Heart right ventricle (tissue), 16 donors: ENCODE measurements around the gene PGS1. TPM values are rescaled to one million over a fixed set of nuclear protein-coding genes. Genes with fewer than 3 reads are reported as not detected.

ENCODE experiments used
- ATAC-seq, 8 donors: fragments of 200-7000 bp; cut with Tn5 transposase; one replicate each; pipeline ENCODE4 v1.9.1; 2020; ENCODE audit warnings: mild to moderate bottlenecking in 8 of 8, moderate library complexity in 8 of 8, moderate number of reproducible peaks in 1 of 8
- DNase-seq, 2 donors: peaks; one replicate each; pipeline ENCODE4 v3.0.0-alpha.2; 2020
- H3K27ac ChIP-seq, 10 donors: fragments of 200-600 bp; sonication (generic) in 2 of 10; one replicate each; pipeline versions ENCODE4 v1.5.0 to v1.8.0; 2020 to 2022; ENCODE audit warnings: mild to moderate bottlenecking in 3 of 10
- H3K27me3 ChIP-seq, 7 donors: fragments of 200-600 bp; one replicate each; pipeline ENCODE4 v1.8.0; 2021 to 2022; ENCODE audit warnings: mild to moderate bottlenecking in 2 of 7
- H3K36me3 ChIP-seq, 9 donors: fragments of 200-600 bp; sonication (generic) in 1 of 9; one replicate each; pipeline versions ENCODE4 v1.5.0 to v1.8.0; 2020 to 2022; ENCODE audit warnings: mild to moderate bottlenecking in 2 of 9
- H3K4me1 ChIP-seq, 9 donors: fragments of 200-600 bp; sonication (generic) in 1 of 9; one replicate each; pipeline versions ENCODE4 v1.5.0 to v1.8.0; 2020 to 2022; ENCODE audit warnings: mild to moderate bottlenecking in 4 of 9
- H3K4me3 ChIP-seq, 10 donors: fragments of 200-600 bp; sonication (generic) in 2 of 10; one replicate each; pipeline versions ENCODE4 v1.5.0 to v1.8.0; 2020 to 2022; ENCODE audit warnings: mild to moderate bottlenecking in 7 of 10, moderate library complexity in 2 of 10
- H3K9me3 ChIP-seq, 11 donors: fragments of 200-600 bp in 10 of 11; sonication (generic) in 2 of 11; one replicate each; pipeline versions ENCODE4 v1.5.0 to v1.8.0; 2013 to 2022; ENCODE audit warnings: mild to moderate bottlenecking in 2 of 11, control low read depth in 1 of 11, moderate library complexity in 1 of 11
- WGBS, 2 donors: extraction: QIAGEN DNeasy Blood & Tissue Kit; methylation state at CpG; one replicate each; pipeline ENCODE4 v1.1.7; 2013; ENCODE audit warnings: inconsistent platforms in 1 of 2; 5-methylcytosine and 5-hydroxymethylcytosine counted together
- intact Hi-C, 10 donors: fragments of 100-400 bp; cut with DNase I; formaldehyde crosslinking; loops; one replicate each; pipeline versions ENCODE4 v1.11.1 to v1.14.2; 2022
- polyA plus RNA-seq, 2 donors: library from polyadenylated mRNA; stranded (reverse); fragments of 200-250 nt; gene quantifications; one replicate each; pipeline ENCODE4 v1.2.3, GENCODE V29; 2013
- total RNA-seq, 10 donors: library from RNA; stranded (reverse); fragmentation: NEBNext Ultra II Directional in 3 of 10; extraction: Animal tissue kit (Norgen Biotek cat#: 25700) in 3 of 10; gene quantifications; one replicate each; pipeline versions ENCODE4 v1.2.1 to v1.2.4, GENCODE V29; 2021 to 2023
- TF ChIP-seq, protein P1 (sequence below), 9 donors: fragments of 200-600 bp; sonication (generic) in 2 of 9; IDR thresholded peaks; one replicate each; pipeline versions ENCODE4 v1.5.0 to v1.8.0; 2021 to 2022; ENCODE audit warnings: antibody characterized with exemption in 9 of 9, mild to moderate bottlenecking in 5 of 9, moderate library complexity in 1 of 9
- donor health status: Arrhythmogenic right ventricular cardiomyopathy.
- donor health status: ischemic (EF 13 %, LVEDD 7.1; RV severe dilation, severe dysfunction).
- donor health status: healthy with polysubstance abuse.
- donor health status: DM: no; HTN: yes; CAD: no.
- donor health status: DM: no; HTN: no; CAD: no.
- donor health status: ischemic (EF 25% LVEDD 6.9; RV normal size, moderate dysfunction).
- donor health status: ischemic (EF 25% LVEDD 5.7; RV mildly dilated, moderate dysfunction).
- donor health status: healthy.
- donor health status: DM: yes; HTN: yes; CAD: no.
- donor health status: Ischemic cardiomyopathy.
- donor health status: ischemic (EF 35%, LVEDD 5.7; RV mildly dilated, moderate dysfunction).
- donor health status: nonischemic (EF 11% LVEDD 7.7; RV severe dilation, severe dysfunction).
- donor health status: DM: yes; HTN: yes; CAD: no.
- donor health status: PGD.
- donor health status: ischemic (EF 29% LVEDD 5.4; RV normal size, mild dysfunction).
- donor health status: nonischemic (EF 23%, LVEDD 6.1; RV moderate dilation, normal function).

PGS1 gene
- total and polyA plus RNA-seq, 12 donors: 14.7 to 28.4 (median 18.2) TPM

DNA sequence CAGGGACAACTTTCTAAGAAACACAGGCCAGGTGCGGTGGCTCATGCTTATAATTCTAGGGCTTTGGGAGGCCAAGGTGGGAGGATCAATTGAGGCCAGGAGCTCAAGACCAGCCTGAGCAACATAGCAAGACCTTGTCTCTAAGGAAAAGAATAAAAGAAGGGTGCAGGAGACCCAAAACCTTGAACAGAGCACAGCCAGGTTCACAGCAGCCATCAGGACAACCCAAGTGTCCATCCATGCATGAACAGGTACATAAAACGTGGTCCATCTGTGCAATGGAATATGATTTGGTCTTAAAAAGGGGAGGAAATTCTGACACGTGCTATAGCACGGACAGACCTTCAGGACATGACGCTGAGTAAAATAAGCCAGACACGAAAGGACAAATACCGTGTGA, 91.0 kb downstream of the PGS1 start:
- intact Hi-C loops: no loop called here
- H3K27me3 ChIP-seq: peaks cover 0 to 14% (median 11%) of the 10 kb centered on the region in 7 donors
- no peaks in the 10 kb centered on the region for H3K36me3 ChIP-seq
- no peak overlapping the region for H3K4me3 ChIP-seq
- 93 to 96% methylated on average over 7 of the region's 7 CpGs for WGBS, 2 donors
- H3K4me1 ChIP-seq: no peaks in the 10 kb centered on the region
- H3K9me3 ChIP-seq: no peaks in the 10 kb centered on the region
- TF ChIP-seq, protein P1, sequence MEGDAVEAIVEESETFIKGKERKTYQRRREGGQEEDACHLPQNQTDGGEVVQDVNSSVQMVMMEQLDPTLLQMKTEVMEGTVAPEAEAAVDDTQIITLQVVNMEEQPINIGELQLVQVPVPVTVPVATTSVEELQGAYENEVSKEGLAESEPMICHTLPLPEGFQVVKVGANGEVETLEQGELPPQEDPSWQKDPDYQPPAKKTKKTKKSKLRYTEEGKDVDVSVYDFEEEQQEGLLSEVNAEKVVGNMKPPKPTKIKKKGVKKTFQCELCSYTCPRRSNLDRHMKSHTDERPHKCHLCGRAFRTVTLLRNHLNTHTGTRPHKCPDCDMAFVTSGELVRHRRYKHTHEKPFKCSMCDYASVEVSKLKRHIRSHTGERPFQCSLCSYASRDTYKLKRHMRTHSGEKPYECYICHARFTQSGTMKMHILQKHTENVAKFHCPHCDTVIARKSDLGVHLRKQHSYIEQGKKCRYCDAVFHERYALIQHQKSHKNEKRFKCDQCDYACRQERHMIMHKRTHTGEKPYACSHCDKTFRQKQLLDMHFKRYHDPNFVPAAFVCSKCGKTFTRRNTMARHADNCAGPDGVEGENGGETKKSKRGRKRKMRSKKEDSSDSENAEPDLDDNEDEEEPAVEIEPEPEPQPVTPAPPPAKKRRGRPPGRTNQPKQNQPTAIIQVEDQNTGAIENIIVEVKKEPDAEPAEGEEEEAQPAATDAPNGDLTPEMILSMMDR (IDR thresholded peaks at IDR 0.05): no peak
- DNase-seq (no peak), ATAC-seq (no peak)
- H3K27ac ChIP-seq: no peak overlapping the region

DNA sequence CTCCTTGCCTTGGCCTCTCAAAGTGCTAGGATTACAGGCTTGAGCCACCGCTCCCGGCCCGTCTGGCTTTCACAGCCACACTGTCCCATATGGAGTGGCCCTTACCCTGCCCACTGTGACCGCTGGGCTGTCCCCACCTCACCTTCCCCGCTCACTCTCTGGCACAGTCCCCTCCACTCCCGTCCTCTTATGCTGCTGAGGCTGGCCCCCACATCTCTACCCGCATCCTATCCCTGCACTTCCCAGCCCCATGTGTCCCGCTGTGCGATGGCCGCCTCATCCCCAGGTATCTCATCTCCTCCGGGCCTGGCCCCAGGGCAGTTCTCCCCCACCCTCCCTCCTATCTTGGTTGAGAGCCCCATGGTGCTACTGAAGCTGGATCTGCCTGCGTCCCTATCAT, 93.2 kb downstream of the PGS1 start:
- no peak for DNase-seq
- Histone ChIP-seq H3K4me1 (no peaks in the 10 kb centered on the region), H3K27ac (no peak overlapping the region), H3K36me3 (no peaks in the 10 kb centered on the region), H3K27me3 (peaks cover 0 to 22% (median 14%) of the 10 kb centered on the region in 7 donors), H3K9me3 (no peaks in the 10 kb centered on the region), H3K4me3 (no peak overlapping the region)
- intact Hi-C loops: no loop called here
- TF ChIP-seq, protein P1 (IDR thresholded peaks at IDR 0.05): no peak
- peak in 1 of 8 donors; percentile 21 for ATAC-seq
- WGBS, 2 donors: 92 to 94% methylated on average over 12 of the region's 12 CpGs

DNA sequence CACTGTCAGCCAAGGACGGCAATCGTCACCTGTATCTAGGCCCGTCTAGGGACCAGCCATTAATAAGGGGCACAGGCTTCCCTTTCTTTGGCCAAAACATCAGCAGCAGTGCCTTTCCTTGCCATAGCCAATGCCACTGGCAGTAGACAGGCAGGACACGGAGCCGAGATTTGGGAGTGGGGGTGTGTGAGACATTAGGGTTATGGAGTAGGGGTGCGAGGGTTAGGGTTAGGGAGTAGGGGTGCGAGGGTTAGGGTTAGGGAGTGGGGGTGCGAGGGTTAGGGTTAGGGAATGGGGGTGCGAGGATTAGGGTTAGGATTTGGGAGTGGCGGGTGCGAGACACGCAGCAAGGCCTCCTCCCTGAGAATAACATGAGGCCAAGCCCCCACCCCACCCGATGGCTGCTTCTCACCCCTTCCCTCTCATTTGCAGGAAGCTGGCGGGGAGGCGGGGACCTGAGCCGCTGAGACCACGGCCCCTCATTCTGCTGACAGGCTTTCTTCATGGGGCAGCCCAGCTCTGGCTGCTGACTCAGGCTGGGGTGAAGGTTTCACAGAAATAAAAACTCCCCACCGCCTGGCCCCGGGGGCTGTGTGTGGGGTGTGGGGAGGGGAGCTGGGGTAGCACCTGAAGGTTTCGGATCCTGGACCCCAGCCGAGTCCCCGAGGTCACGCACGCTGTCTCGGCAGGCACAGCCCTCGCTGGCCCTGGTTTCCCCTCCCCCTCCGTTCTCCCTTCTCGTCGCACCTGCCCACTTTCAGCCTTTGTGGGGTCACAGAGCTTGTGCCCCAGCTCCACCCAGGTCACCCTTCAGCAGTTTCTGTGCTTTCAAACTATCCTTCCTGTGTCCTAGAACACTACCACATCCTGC, 93.8 kb downstream of the PGS1 start:
- WGBS, 2 donors: 78 to 81% methylated on average over 27 to 29 of the region's 29 CpGs
- Histone ChIP-seq H3K9me3 (no peaks in the 10 kb centered on the region), H3K36me3 (no peaks in the 10 kb centered on the region), H3K4me3 (no peak overlapping the region), H3K27ac (no peak overlapping the region), H3K4me1 (no peaks in the 10 kb centered on the region), H3K27me3 (peaks cover 0 to 22% (median 14%) of the 10 kb centered on the region in 7 donors)
- DNase-seq: no peak
- TF ChIP-seq, protein P1 (IDR thresholded peaks at IDR 0.05): no peak
- intact Hi-C loops: no loop called here
- no peak for ATAC-seq

DNA sequence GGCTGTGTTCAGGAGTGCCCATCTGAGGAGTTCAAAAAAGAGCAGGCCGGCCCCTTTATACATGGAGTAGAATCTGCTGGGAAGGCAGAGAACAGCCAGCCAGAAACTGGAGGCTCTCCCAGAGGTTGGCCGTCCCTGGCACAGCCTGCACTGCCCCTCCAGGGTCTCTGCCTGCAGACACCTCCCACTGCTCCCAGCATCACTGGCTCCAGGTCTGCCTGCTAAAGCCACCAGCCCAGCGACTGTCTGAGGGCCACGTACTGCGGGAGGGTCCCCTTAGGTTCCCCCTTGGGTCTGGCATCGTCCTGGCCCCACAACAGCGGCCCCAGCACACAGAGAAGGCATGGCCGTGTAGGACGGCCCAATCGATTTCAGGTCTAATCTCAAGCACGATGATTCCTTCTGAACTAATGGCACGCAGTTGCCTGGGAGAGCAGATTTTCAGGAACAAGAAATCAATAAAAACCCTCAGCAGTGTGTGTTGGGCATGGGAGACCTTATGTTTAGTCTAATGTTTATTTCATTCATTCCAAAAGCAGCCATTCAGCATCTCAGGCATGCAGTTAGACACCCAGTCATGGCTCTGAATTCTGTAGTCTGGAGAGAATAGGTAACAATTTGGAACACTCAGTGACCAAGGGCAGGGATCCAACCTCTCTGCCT, 95.6 kb downstream of the PGS1 start:
- intact Hi-C loops: no loop called here
- Histone ChIP-seq H3K27ac (no peak overlapping the region), H3K36me3 (no peaks in the 10 kb centered on the region), H3K27me3 (peaks cover 0 to 22% (median 14%) of the 10 kb centered on the region in 7 donors), H3K9me3 (no peaks in the 10 kb centered on the region), H3K4me1 (no peaks in the 10 kb centered on the region), H3K4me3 (no peak overlapping the region)
- ATAC-seq (no peak), DNase-seq (no peak)
- TF ChIP-seq, protein P1 (IDR thresholded peaks at IDR 0.05): no peak
- WGBS, 2 donors: 84 to 92% methylated on average over 12 of the region's 12 CpGs

Other genes with a start within 250 kb of the PGS1 start
- 100 to 1,000 TPM in 1 of 10 donors, 10 to 100 TPM in 9; 42.3 to 109 (median 69.1) TPM for gene TMC6, start 249.9 kb upstream of the PGS1 start, total RNA-seq
- 10 to 100 TPM; 22.8 to 86.0 TPM for gene TMC6, start 249.9 kb upstream of the PGS1 start, polyA plus RNA-seq
- 10 to 100 TPM in 1 of 10 donors, 1 to 10 TPM in 8, under 1 TPM in 1; 0.85 to 11.2 (median 2.1) TPM for gene TMC8, start 247.9 kb upstream of the PGS1 start, total RNA-seq
- 1 to 10 TPM in 1 of 2 donors, under 1 TPM in 1; 0.96 to 3.7 TPM for gene TMC8, start 247.9 kb upstream of the PGS1 start, polyA plus RNA-seq
- under 1 TPM in 1 of 10 donors, not detected in 9; 0.11 TPM for gene C17orf99, start 232.3 kb upstream of the PGS1 start, total RNA-seq
- not detected for gene C17orf99, start 232.3 kb upstream of the PGS1 start, polyA plus RNA-seq
- 100 to 1,000 TPM; 102 to 184 (median 116) TPM for gene SYNGR2, start 210.1 kb upstream of the PGS1 start, total RNA-seq
- gene SYNGR2, start 210.1 kb upstream of the PGS1 start, polyA plus RNA-seq: 100 to 1,000 TPM in 1 of 2 donors, 10 to 100 TPM in 1; 92.8 to 200 TPM
- gene TK1, start 191.6 kb upstream of the PGS1 start, total RNA-seq: 10 to 100 TPM in 1 of 10 donors, 1 to 10 TPM in 4, under 1 TPM in 5; 0.33 to 12.7 (median 0.91) TPM
- 1 to 10 TPM; 1.6 to 2.6 TPM for gene TK1, start 191.6 kb upstream of the PGS1 start, polyA plus RNA-seq
- 10 to 100 TPM; 23.7 to 42.4 (median 28.7) TPM for gene AFMID, start 191.3 kb upstream of the PGS1 start, total RNA-seq
- 10 to 100 TPM; 13.0 to 17.3 TPM for gene AFMID, start 191.3 kb upstream of the PGS1 start, polyA plus RNA-seq
- 1 to 10 TPM in 3 of 10 donors, under 1 TPM in 5, not detected in 2; 0.13 to 7.6 (median 0.79) TPM for gene BIRC5, start 164.4 kb upstream of the PGS1 start, total RNA-seq
- under 1 TPM; 0.22 to 0.28 TPM for gene BIRC5, start 164.4 kb upstream of the PGS1 start, polyA plus RNA-seq
- gene TMEM235, start 147.0 kb upstream of the PGS1 start, total RNA-seq: not detected
- not detected for gene TMEM235, start 147.0 kb upstream of the PGS1 start, polyA plus RNA-seq
- 100 to 1,000 TPM in 2 of 10 donors, 10 to 100 TPM in 6, 1 to 10 TPM in 2; 7.7 to 189 (median 17.0) TPM for gene SOCS3, start 18.6 kb upstream of the PGS1 start, total RNA-seq
- 10 to 100 TPM; 13.5 to 30.2 TPM for gene SOCS3, start 18.6 kb upstream of the PGS1 start, polyA plus RNA-seq
- gene DNAH17, start 198.7 kb downstream of the PGS1 start, total RNA-seq: under 1 TPM in 6 of 10 donors, not detected in 4; 0.05 to 0.30 (median 0.09) TPM
- under 1 TPM; 0.07 to 0.14 TPM for gene DNAH17, start 198.7 kb downstream of the PGS1 start, polyA plus RNA-seq